GM18511 (cell line): ENCODE results near the gene CARS2.
"Not testable (repeated sequence)": the region's sequence is repeated elsewhere in the genome, so short reads cannot be mapped to it uniquely, and the experiment has no call there.

ENCODE experiments used
- ATAC-seq: cut with Tn5 transposase; IDR thresholded peaks from one replicate; pipeline ENCODE4 v1.9.1; 2021; ENCODE audit warnings: mild to moderate bottlenecking, moderate library complexity; ENCODE audit not compliant: unreplicated experiment

Gene CARS2

GRCh38 chr13:110620596-110620995, 85.3 kb downstream of the CARS2 start:
- ATAC-seq: no peak

- ATAC-seq: no peak
Observed at GRCh38 chr13:110618780-110619179, 87.1 kb downstream of the CARS2 start.

- ATAC-seq: no peak
Observed at GRCh38 chr13:110618167-110618566, 87.7 kb downstream of the CARS2 start.

GRCh38 chr13:110617321-110618072, 88.4 kb downstream of the CARS2 start:
- no peak for ATAC-seq

GRCh38 chr13:110616103-110617101, 89.5 kb downstream of the CARS2 start:
- peak; percentile 59 for ATAC-seq

GRCh38 chr13:110615322-110616102, 90.4 kb downstream of the CARS2 start, which contains the start of gene NAXD:
Gene NAXD (plus strand): TSS chr13:110615545. CDS start chr13:110615602, 57 bp downstream.
- ATAC-seq: peak; percentile 77

GRCh38 chr13:110615005-110615321, 91.0 kb downstream of the CARS2 start:
- no peak for ATAC-seq

- peak; percentile 33 for ATAC-seq
Observed at GRCh38 chr13:110610955-110611595, 94.8 kb downstream of the CARS2 start.

- ATAC-seq: no peak
Observed at GRCh38 chr13:110607675-110608224, 98.2 kb downstream of the CARS2 start.

GRCh38 chr13:110606281-110606680, 99.6 kb downstream of the CARS2 start:
- not testable (repeated sequence) for ATAC-seq

- ATAC-seq: no peak
Observed at GRCh38 chr13:110605132-110605531, 100.8 kb downstream of the CARS2 start.

- ATAC-seq: no peak
Observed at GRCh38 chr13:110600980-110601379, 104.9 kb downstream of the CARS2 start.

- ATAC-seq: no peak
Observed at GRCh38 chr13:110600261-110600819, 105.6 kb downstream of the CARS2 start.

GRCh38 chr13:110597041-110597689, 108.8 kb downstream of the CARS2 start:
- ATAC-seq: no peak

GRCh38 chr13:110593430-110594130, 112.3 kb downstream of the CARS2 start:
- ATAC-seq: peak; percentile 81

- no peak for ATAC-seq
Observed at GRCh38 chr13:110592665-110593064, 113.3 kb downstream of the CARS2 start.
